ENCODE measurements around the gene NFAM1.

NFAM1 gene

DNA sequence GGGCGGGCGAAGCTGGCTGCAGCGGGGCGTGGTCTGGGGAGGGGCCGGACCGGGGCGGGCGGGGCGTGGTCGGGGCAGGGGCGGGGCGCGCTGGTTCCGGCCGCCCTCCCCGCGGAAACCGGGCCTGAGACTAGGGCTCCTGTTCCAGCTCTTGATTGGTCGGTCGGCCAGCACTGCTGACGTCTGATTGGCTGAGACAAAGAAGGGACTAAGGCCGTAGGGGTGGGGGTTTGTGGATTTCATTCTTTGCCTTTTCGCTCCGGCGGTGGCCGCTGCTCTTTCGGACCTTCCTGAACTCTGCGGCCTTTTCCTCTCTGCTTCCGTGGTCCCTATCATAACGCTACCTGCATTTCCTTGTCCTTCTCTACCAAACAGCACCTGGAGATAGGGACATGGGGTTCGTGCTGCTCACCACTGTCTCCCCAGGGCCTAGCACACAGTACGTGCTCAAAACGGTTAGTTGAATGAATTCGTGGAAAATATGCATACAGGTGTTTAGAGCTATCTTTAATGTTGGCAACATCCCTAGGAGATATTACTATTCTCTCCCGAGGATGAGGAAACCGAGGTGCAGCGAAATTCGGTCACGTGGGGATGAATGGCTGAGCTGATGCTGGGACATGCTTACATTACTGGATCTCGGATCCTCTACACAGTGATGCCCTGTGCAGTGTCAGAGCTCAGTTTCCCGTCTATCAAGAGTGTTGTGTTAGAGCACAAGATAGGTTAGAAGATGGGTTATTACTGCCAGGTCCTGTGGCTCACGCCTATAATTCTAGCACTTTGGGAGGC is 62.8 kb downstream of the NFAM1 start:
- TF ChIP-seq CTCF (conservative IDR thresholded peaks at IDR 0.05; ENCODE audit: control insufficient read depth, insufficient read depth, low read depth, low read length), result no peak
- peak; percentile 81 for DNase-seq (ENCODE audit: low read depth)
- H3K4me3 ChIP-seq (ENCODE audit: control insufficient read depth, low read depth, low read length), result peak overlapping the region; percentile 51

DNA sequence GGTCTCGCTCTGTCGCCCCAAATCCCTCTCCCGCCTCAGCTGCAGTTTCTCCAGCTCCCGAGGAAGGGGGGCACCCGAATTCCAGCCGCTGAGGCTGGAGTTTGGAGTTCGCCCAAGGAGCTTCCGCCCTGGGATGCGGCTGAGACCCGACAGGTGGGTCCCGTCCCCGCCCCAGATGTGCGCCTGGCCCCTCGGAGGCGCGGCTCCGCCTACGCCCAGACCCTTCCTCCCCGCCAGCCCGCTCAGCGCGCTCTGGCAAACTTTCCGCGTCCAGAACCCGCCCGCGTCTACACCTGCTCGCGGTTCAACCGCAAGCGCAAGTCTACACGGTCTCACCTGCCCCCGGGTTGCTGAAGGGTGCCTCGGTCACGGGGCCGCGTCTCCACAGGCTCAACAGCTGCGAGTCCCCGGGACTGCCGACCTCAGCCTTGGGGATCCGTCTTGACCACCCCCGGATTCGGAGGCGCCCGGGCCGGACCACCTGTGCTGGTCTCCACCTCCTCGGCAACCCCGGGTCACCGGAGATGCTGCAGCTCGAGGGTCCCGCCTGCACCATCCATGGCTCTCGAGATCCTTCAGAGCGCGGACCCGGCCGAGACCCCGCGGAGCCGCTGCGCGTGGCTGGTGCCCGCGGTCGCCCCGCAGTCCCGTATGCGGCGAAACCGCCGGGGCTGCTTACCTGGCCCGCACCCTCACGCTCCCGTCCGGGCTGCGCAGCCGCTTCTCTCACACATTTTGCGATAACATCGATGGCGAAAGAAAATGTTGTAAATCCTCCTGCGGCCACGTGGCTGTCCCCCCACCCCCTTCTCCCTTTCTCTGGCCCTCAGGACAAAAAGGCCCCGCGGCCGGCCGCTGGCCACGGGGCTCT is 63.6 kb downstream of the NFAM1 start:
- peak overlapping the region; percentile 27 for H3K4me3 ChIP-seq (ENCODE audit: control insufficient read depth, low read depth, low read length)
- DNase-seq (ENCODE audit: low read depth), result no peak
- no peak for TF ChIP-seq CTCF (conservative IDR thresholded peaks at IDR 0.05; ENCODE audit: control insufficient read depth, insufficient read depth, low read depth, low read length)

DNA sequence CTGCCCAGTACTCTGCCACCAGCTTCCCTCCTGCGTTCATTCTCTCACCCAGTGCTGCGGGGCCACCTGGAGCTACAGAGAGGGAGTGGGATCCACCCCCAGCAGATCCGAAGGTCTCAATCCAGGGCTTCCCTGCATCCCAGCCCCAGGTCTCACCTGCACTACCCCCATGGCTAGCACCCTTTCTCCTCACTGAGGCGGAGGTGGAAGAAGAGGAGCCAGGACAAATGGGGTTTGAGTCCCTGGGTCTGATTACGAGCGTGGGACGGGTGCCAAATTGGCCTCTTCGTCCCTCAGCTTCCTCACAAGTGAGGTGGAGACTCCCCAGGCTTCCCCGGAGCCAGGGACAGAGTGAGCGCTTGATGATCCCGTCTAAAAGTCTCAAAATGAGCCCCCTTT is 64.2 kb downstream of the NFAM1 start:
- no peak for DNase-seq (ENCODE audit: low read depth)
- no peak overlapping the region for H3K4me3 ChIP-seq (ENCODE audit: control insufficient read depth, low read depth, low read length)
- TF ChIP-seq CTCF (conservative IDR thresholded peaks at IDR 0.05; ENCODE audit: control insufficient read depth, insufficient read depth, low read depth, low read length), result no peak

GRCh38 chr22:42366806-42367581 is 65.2 kb downstream of the NFAM1 start:
- no peak for DNase-seq (ENCODE audit: low read depth)
- no peak overlapping the region for H3K4me3 ChIP-seq (ENCODE audit: control insufficient read depth, low read depth, low read length)
- no peak for TF ChIP-seq CTCF (conservative IDR thresholded peaks at IDR 0.05; ENCODE audit: control insufficient read depth, insufficient read depth, low read depth, low read length)

GRCh38 chr22:42365942-42366695 is 66.1 kb downstream of the NFAM1 start:
- TF ChIP-seq CTCF (conservative IDR thresholded peaks at IDR 0.05; ENCODE audit: control insufficient read depth, insufficient read depth, low read depth, low read length), result no peak
- no peak overlapping the region for H3K4me3 ChIP-seq (ENCODE audit: control insufficient read depth, low read depth, low read length)
- no peak for DNase-seq (ENCODE audit: low read depth)

Measured in fibroblast of mammary gland (primary cell).